Tibial artery (tissue), 4 donors: ENCODE measurements around the gene EPHB3.

Experiments
- DNase-seq, 2 donors: peaks; one replicate each; pipeline ENCODE4 v3.0.0-alpha.2; 2019
- H3K27ac ChIP-seq, 2 donors: fragments of 200-600 bp; sonication (generic) in 1 of 2; 1 replicate in 1 of 2; 2 replicates in 1 of 2; pipeline ENCODE4 v1.5.1; 2018 to 2019; ENCODE audit warnings: mild to moderate bottlenecking in 1 of 2
- H3K27me3 ChIP-seq, 2 donors: fragments of 200-600 bp; sonication (generic) in 1 of 2; one replicate each; pipeline versions ENCODE4 v1.5.1 to v1.6.0; 2016 to 2019
- H3K36me3 ChIP-seq, 3 donors: fragments of 200-600 bp; sonication (generic) in 2 of 3; one replicate each; pipeline ENCODE4 v1.5.1; 2016 to 2019; ENCODE audit warnings: mild to moderate bottlenecking in 2 of 3
- H3K4me1 ChIP-seq, 4 donors: fragments of 200-600 bp; sonication (generic) in 2 of 4; 1 replicate in 3 of 4; 2 replicates in 1 of 4; pipeline ENCODE4 v1.5.1; 2016 to 2019
- H3K4me3 ChIP-seq, 2 donors: fragments of 200-600 bp; sonication (generic) in 1 of 2; 1 replicate in 1 of 2; 2 replicates in 1 of 2; pipeline ENCODE4 v1.5.1; 2018 to 2019; ENCODE audit warnings: mild to moderate bottlenecking in 2 of 2
- H3K9me3 ChIP-seq, 3 donors: fragments of 200-600 bp; sonication (generic) in 1 of 3; one replicate each; pipeline ENCODE4 v1.5.1; 2016 to 2019
- CTCF ChIP-seq, 2 experiments: fragments of 200-600 bp in 1 of 2; fragments of 450-650 bp in 1 of 2; IDR thresholded peaks; one replicate each; pipeline ENCODE4 v1.5.1; 2017 to 2019; ENCODE audit warnings: antibody characterized with exemption in 2 of 2, mild to moderate bottlenecking in 1 of 2, moderate library complexity in 1 of 2
- intact Hi-C: fragments of 100-400 bp; cut with DNase I; formaldehyde crosslinking; loops from one replicate; pipeline ENCODE4 v1.15.0; 2023; ENCODE audit warnings: low total_unique reads

EPHB3 gene

GRCh38 chr3:184552296-184552695 is 9.3 kb upstream of the EPHB3 start:
- TF ChIP-seq CTCF (IDR thresholded peaks at IDR 0.05) = no peak
- Histone ChIP-seq H3K36me3 (no peaks in the 10 kb centered on the region), H3K27me3 (peaks cover 0 to 31% of the 10 kb centered on the region in 2 donors), H3K4me3 (no peak overlapping the region), H3K9me3 (no peaks in the 10 kb centered on the region), H3K27ac (no peak overlapping the region), H3K4me1 (peaks cover 0 to 5% (median 0%) of the 10 kb centered on the region in 4 donors)
- intact Hi-C loops = no loop called here
- no peak for DNase-seq

- peaks cover 0 to 5% (median 0%) of the 10 kb centered on the region in 4 donors for H3K4me1 ChIP-seq
- H3K27ac ChIP-seq = no peak overlapping the region
- H3K27me3 ChIP-seq = peaks cover 0 to 31% of the 10 kb centered on the region in 2 donors
- H3K9me3 ChIP-seq = no peaks in the 10 kb centered on the region
- no peak overlapping the region for H3K4me3 ChIP-seq
- no peak for TF ChIP-seq CTCF (IDR thresholded peaks at IDR 0.05)
- intact Hi-C loops = no loop called here
- no peak for DNase-seq
- H3K36me3 ChIP-seq = no peaks in the 10 kb centered on the region
Measured at GRCh38 chr3:184552863-184553262, 8.7 kb upstream of the EPHB3 start.

- no peak overlapping the region for H3K27ac ChIP-seq
- H3K36me3 ChIP-seq = no peaks in the 10 kb centered on the region
- H3K4me3 ChIP-seq = no peak overlapping the region
- intact Hi-C loops = no loop called here
- no peak for DNase-seq
- H3K9me3 ChIP-seq = no peaks in the 10 kb centered on the region
- peaks cover 0 to 31% of the 10 kb centered on the region in 2 donors for H3K27me3 ChIP-seq
- TF ChIP-seq CTCF (IDR thresholded peaks at IDR 0.05) = no peak
- peaks cover 0 to 5% (median 0%) of the 10 kb centered on the region in 4 donors for H3K4me1 ChIP-seq
Measured at GRCh38 chr3:184553385-184553784, 8.2 kb upstream of the EPHB3 start.

- TF ChIP-seq CTCF (IDR thresholded peaks at IDR 0.05) = no peak
- Histone ChIP-seq H3K27ac (no peak overlapping the region), H3K36me3 (no peaks in the 10 kb centered on the region), H3K9me3 (no peaks in the 10 kb centered on the region), H3K4me1 (peaks cover 0 to 5% (median 0%) of the 10 kb centered on the region in 4 donors), H3K4me3 (no peak overlapping the region), H3K27me3 (peaks cover 0 to 31% of the 10 kb centered on the region in 2 donors)
- intact Hi-C loops = no loop called here
- no peak for DNase-seq
Measured at GRCh38 chr3:184554461-184554860, 7.1 kb upstream of the EPHB3 start.

GRCh38 chr3:184556582-184557347 is 4.8 kb upstream of the EPHB3 start:
- DNase-seq = no peak
- Histone ChIP-seq H3K9me3 (no peaks in the 10 kb centered on the region), H3K36me3 (no peaks in the 10 kb centered on the region), H3K4me3 (no peak overlapping the region), H3K4me1 (peaks cover 0 to 14% (median 11%) of the 10 kb centered on the region in 4 donors), H3K27ac (no peak overlapping the region), H3K27me3 (peaks cover 0 to 14% of the 10 kb centered on the region in 2 donors)
- intact Hi-C loops = no loop called here
- no peak for TF ChIP-seq CTCF (IDR thresholded peaks at IDR 0.05)
